Measurements from ENCODE around the gene RBMX. TPM values are rescaled to one million over a fixed set of nuclear protein-coding genes. Genes with fewer than 3 reads are reported as not detected.
A peak's percentile ranks its signal among the peaks of the same experiment; 100 is the strongest.
"Not testable (repeated sequence)": the region's sequence is repeated elsewhere in the genome, so short reads cannot be mapped to it uniquely, and the experiment has no call there.

The RBMX gene
- total RNA-seq, 2 experiments from 2014 or later: 382 to 393 TPM

GRCh38 chrX:136896121-136896914 is 15.8 kb upstream of the RBMX start:
- H3K4me1 Mint-ChIP-seq: no peaks in the 10 kb centered on the region
- no peaks in the 10 kb centered on the region for H3K9me3 Mint-ChIP-seq
- no peak overlapping the region for H3K4me3 Mint-ChIP-seq
- H3K36me3 Mint-ChIP-seq: no peaks in the 10 kb centered on the region
- H3K27me3 Mint-ChIP-seq: no peaks in the 10 kb centered on the region
- DNase-seq: no peak
- H3K27ac Mint-ChIP-seq: no peak overlapping the region

- Mint-ChIP-seq H3K4me3 (no peak overlapping the region), H3K4me1 (no peaks in the 10 kb centered on the region), H3K36me3 (no peaks in the 10 kb centered on the region), H3K27ac (no peak overlapping the region), H3K9me3 (no peaks in the 10 kb centered on the region), H3K27me3 (no peaks in the 10 kb centered on the region)
- DNase-seq: no peak
These were observed 11.9 kb upstream of the RBMX start for GRCh38 chrX:136892412-136892811.

- not testable (repeated sequence) for H3K27ac Mint-ChIP-seq, H3K36me3 Mint-ChIP-seq, H3K27me3 Mint-ChIP-seq, DNase-seq, H3K4me3 Mint-ChIP-seq, H3K4me1 Mint-ChIP-seq, H3K9me3 Mint-ChIP-seq
These were observed 10.1 kb upstream of the RBMX start for GRCh38 chrX:136890596-136890995.

GRCh38 chrX:136889269-136889668 is 8.7 kb upstream of the RBMX start:
- Mint-ChIP-seq H3K27ac (no peak overlapping the region), H3K9me3 (no peaks in the 10 kb centered on the region), H3K36me3 (no peaks in the 10 kb centered on the region), H3K4me3 (no peak overlapping the region), H3K27me3 (no peaks in the 10 kb centered on the region), H3K4me1 (peaks cover 7% of the 10 kb centered on the region)
- no peak for DNase-seq

GRCh38 chrX:136880003-136880451 is 498 bp downstream of the RBMX start:
- Mint-ChIP-seq H3K4me1 (peaks cover 11% of the 10 kb centered on the region), H3K4me3 (peak overlapping the region; percentile 91)

GRCh38 chrX:136879001-136879687 is 1.4 kb downstream of the RBMX start:
- peaks cover 11% of the 10 kb centered on the region for H3K4me1 Mint-ChIP-seq
- H3K27ac Mint-ChIP-seq: peak overlapping the region; percentile 99
- H3K4me3 Mint-ChIP-seq: peak overlapping the region; percentile 91
- H3K27me3 Mint-ChIP-seq: no peaks in the 10 kb centered on the region
- no peaks in the 10 kb centered on the region for H3K9me3 Mint-ChIP-seq
- H3K36me3 Mint-ChIP-seq: peaks cover 47% of the 10 kb centered on the region
- no peak for DNase-seq

More at GRCh38 chrX:136880003-136880451, 498 bp downstream of the RBMX start:
- Mint-ChIP-seq H3K9me3 (no peaks in the 10 kb centered on the region), H3K27me3 (no peaks in the 10 kb centered on the region), H3K27ac (peak overlapping the region; percentile 99), H3K36me3 (peaks cover 43% of the 10 kb centered on the region)
- peak; percentile 18 for DNase-seq

GRCh38 chrX:136878423-136878822 is 2.1 kb downstream of the RBMX start:
- H3K9me3 Mint-ChIP-seq: no peaks in the 10 kb centered on the region
- H3K27ac Mint-ChIP-seq: peak overlapping the region; percentile 99
- H3K4me1 Mint-ChIP-seq: peaks cover 17% of the 10 kb centered on the region
- peak overlapping the region; percentile 91 for H3K4me3 Mint-ChIP-seq
- DNase-seq: no peak
- H3K36me3 Mint-ChIP-seq: peaks cover 51% of the 10 kb centered on the region
- H3K27me3 Mint-ChIP-seq: no peaks in the 10 kb centered on the region

GRCh38 chrX:136874114-136874513 is 6.4 kb downstream of the RBMX start:
- DNase-seq, H3K27me3 Mint-ChIP-seq, H3K9me3 Mint-ChIP-seq: not testable (repeated sequence)
- H3K4me3 Mint-ChIP-seq: peak overlapping the region; percentile 37
- peaks cover 33% of the 10 kb centered on the region for H3K4me1 Mint-ChIP-seq
- H3K27ac Mint-ChIP-seq: peak overlapping the region; percentile 56
- H3K36me3 Mint-ChIP-seq: peaks cover 64% of the 10 kb centered on the region

- Mint-ChIP-seq H3K4me1 (peaks cover 35% of the 10 kb centered on the region), H3K27ac (peak overlapping the region; percentile 56), H3K36me3 (peaks cover 62% of the 10 kb centered on the region)
- H3K27me3 Mint-ChIP-seq, H3K9me3 Mint-ChIP-seq, H3K4me3 Mint-ChIP-seq, DNase-seq: not testable (repeated sequence)
These were observed 7.3 kb downstream of the RBMX start for GRCh38 chrX:136873210-136873609.

- H3K36me3 Mint-ChIP-seq: peaks cover 62% of the 10 kb centered on the region
- DNase-seq: no peak
- H3K27ac Mint-ChIP-seq: peak overlapping the region; percentile 54
- H3K9me3 Mint-ChIP-seq: no peaks in the 10 kb centered on the region
- no peak overlapping the region for H3K4me3 Mint-ChIP-seq
- peaks cover 38% of the 10 kb centered on the region for H3K4me1 Mint-ChIP-seq
- no peaks in the 10 kb centered on the region for H3K27me3 Mint-ChIP-seq
These were observed 8.3 kb downstream of the RBMX start for GRCh38 chrX:136872091-136872700.

- H3K27me3 Mint-ChIP-seq: no peaks in the 10 kb centered on the region
- peak overlapping the region; percentile 78 for H3K27ac Mint-ChIP-seq
- H3K36me3 Mint-ChIP-seq: peaks cover 61% of the 10 kb centered on the region
- H3K4me3 Mint-ChIP-seq: no peak overlapping the region
- H3K9me3 Mint-ChIP-seq: no peaks in the 10 kb centered on the region
- H3K4me1 Mint-ChIP-seq: peaks cover 42% of the 10 kb centered on the region
- DNase-seq: no peak
These were observed 10.5 kb downstream of the RBMX start for GRCh38 chrX:136870064-136870463.

- Mint-ChIP-seq H3K27me3 (no peaks in the 10 kb centered on the region), H3K36me3 (peaks cover 56% of the 10 kb centered on the region), H3K27ac (peak overlapping the region; percentile 66), H3K4me3 (no peak overlapping the region), H3K4me1 (peaks cover 30% of the 10 kb centered on the region), H3K9me3 (no peaks in the 10 kb centered on the region)
- no peak for DNase-seq
These were observed 12.1 kb downstream of the RBMX start for GRCh38 chrX:136868283-136869055.

- peak overlapping the region; percentile 30 for H3K27ac Mint-ChIP-seq
- H3K27me3 Mint-ChIP-seq: no peaks in the 10 kb centered on the region
- no peak overlapping the region for H3K4me3 Mint-ChIP-seq
These were observed 13.0 kb downstream of the RBMX start for GRCh38 chrX:136867518-136867917.

GRCh38 chrX:136867096-136867491 is 13.4 kb downstream of the RBMX start:
- peaks cover 27% of the 10 kb centered on the region for H3K4me1 Mint-ChIP-seq
- peak overlapping the region; percentile 30 for H3K27ac Mint-ChIP-seq
- H3K9me3 Mint-ChIP-seq: no peaks in the 10 kb centered on the region
- no peak for DNase-seq
- H3K27me3 Mint-ChIP-seq: no peaks in the 10 kb centered on the region
- no peak overlapping the region for H3K4me3 Mint-ChIP-seq
- H3K36me3 Mint-ChIP-seq: peaks cover 51% of the 10 kb centered on the region

More at GRCh38 chrX:136867518-136867917, 13.0 kb downstream of the RBMX start:
- Mint-ChIP-seq H3K36me3 (peaks cover 55% of the 10 kb centered on the region), H3K4me1 (peaks cover 31% of the 10 kb centered on the region), H3K9me3 (no peaks in the 10 kb centered on the region)
- no peak for DNase-seq
